SK-N-MC (cell line): Measurements from ENCODE around the gene KLHDC7A.

Experiments used
- EZH2 ChIP-seq: fragments of 200-600 bp; sonication (generic); IDR thresholded peaks from one replicate; pipeline ENCODE4 v1.6.1; 2017; ENCODE audit warnings: antibody characterized with exemption
- FOXP2 ChIP-seq: optimal IDR thresholded peaks from 2 replicates; pipeline ENCODE3; 2011; ENCODE audit warnings: mild to moderate bottlenecking, moderate library complexity; ENCODE audit not compliant: insufficient read depth; ENCODE audit errors: extremely low read length, control extremely low read depth
- POLR2AphosphoS5 ChIP-seq: IDR thresholded peaks from 2 replicates; pipeline ENCODE4 v1.6.1; 2012; ENCODE audit warnings: mild to moderate bottlenecking, low read depth, low read length, borderline replicate concordance

DNA sequence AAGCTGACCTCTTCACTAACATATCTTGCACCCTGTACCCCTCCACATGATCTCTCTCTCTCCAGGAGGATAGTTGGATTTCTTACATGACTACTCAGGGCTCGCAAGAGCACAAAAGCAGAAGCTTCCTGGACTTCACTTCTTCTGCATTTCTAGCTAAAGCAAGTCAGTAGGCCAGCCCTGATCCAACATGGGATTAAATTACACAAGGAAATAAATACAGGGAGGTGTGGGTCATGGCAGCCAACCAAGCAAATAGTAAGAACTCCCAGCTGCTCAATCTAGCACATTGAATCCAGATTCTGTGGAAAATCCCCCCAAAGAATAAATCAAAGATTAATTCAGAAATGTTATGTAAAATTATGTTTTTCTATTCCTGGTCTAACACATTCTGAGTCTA, 33.3 kb downstream of the KLHDC7A start:
- TF ChIP-seq POLR2AphosphoS5 (no peak), EZH2 (no peak), FOXP2 (no peak)
